HCT116 (cell line): ENCODE measurements around the gene GRIA1. TPM values are rescaled to one million over a fixed set of nuclear protein-coding genes. Genes with fewer than 3 reads are reported as not detected.

Experiments
- ATAC-seq: fragments of 200-7000 bp; cut with Tn5 transposase; 2 replicates; pipeline ENCODE4 v1.9.1; 2020; ENCODE audit warnings: mild to moderate bottlenecking, moderate library complexity
- BruUV-seq: library from RNA; stranded (reverse); fragments of 400-500 nt; replicated peaks from 2 replicates; lab custom pipeline; 2021; lab: Mats Ljungman, UMichigan
- CTCF ChIA-PET: fragments of 300-600 bp; sonication (Branson Sonifier 250); formaldehyde crosslinking; loops from one replicate; lab custom pipeline; 2021; ENCODE audit warnings: antibody characterized with exemption; lab: Charles Lee
- POLR2A ChIA-PET: fragments of 300-600, 350-600 bp; sonication (Branson Sonifier 250); formaldehyde crosslinking; loops from one replicate; lab custom pipeline; 2021; ENCODE audit warnings: antibody characterized with exemption; lab: Charles Lee
- RAD21 ChIA-PET, 2 experiments: fragments of 300-600 bp; sonication (Branson Sonifier 250); formaldehyde crosslinking; loops; one replicate each; lab custom pipeline; 2023; ENCODE audit warnings: low total read pairs in 2 of 2; ENCODE audit not compliant: uncharacterized antibody in 2 of 2, unreplicated experiment in 2 of 2, low non-redundant PET in 1 of 2; lab: Charles Lee
- DNase-seq: peaks from one replicate; pipeline ENCODE4 v3.0.0-alpha.2; 2010; ENCODE audit warnings: low read depth, low spot score
- H2AFZ ChIP-seq: fragments of 200-600 bp; shearing (Covaris generic), sonication (generic); 2 replicates; pipeline ENCODE4 v1.6.1; 2017; ENCODE audit warnings: low read depth, mixed run types, mixed read lengths, antibody characterized with exemption, low read length; ENCODE audit not compliant: poor library complexity, severe bottlenecking
- H3K27ac ChIP-seq: 2 replicates; pipeline ENCODE4 v1.5.1; 2012; ENCODE audit warnings: low read depth, low read length
- H3K27me3 ChIP-seq: fragments of 200-600 bp; sonication (generic); 2 replicates; pipeline ENCODE4 v1.6.1; 2016; ENCODE audit warnings: mixed run types, low read length, mixed read lengths; ENCODE audit not compliant: insufficient read depth
- H3K36me3 ChIP-seq, 2 experiments: fragments of 200-500 bp in 1 of 2; fragments of 200-600 bp in 1 of 2; sonication (Bioruptor generic) in 1 of 2; sonication (generic) in 1 of 2; 2 replicates each; pipeline versions ENCODE4 v1.5.1 to v1.6.1; 2014 to 2016; ENCODE audit warnings: low read length in 2 of 2, inconsistent platforms in 1 of 2, mixed read lengths in 1 of 2, mixed run types in 1 of 2; ENCODE audit not compliant: insufficient read depth in 2 of 2, control insufficient read depth in 1 of 2
- H3K4me1 ChIP-seq, 2 experiments: fragments of 200-600 bp in 1 of 2; sonication (generic) in 1 of 2; 2 replicates each; pipeline versions ENCODE4 v1.5.1 to v1.6.1; 2012 to 2017; ENCODE audit warnings: low read length in 2 of 2, inconsistent platforms in 1 of 2, mild to moderate bottlenecking in 1 of 2, mixed read lengths in 1 of 2, mixed run types in 1 of 2, moderate library complexity in 1 of 2; ENCODE audit not compliant: insufficient read depth in 2 of 2, control insufficient read depth in 1 of 2
- H3K4me2 ChIP-seq: fragments of 200-600 bp; sonication (generic); 2 replicates; pipeline ENCODE4 v1.6.1; 2017; ENCODE audit warnings: mixed run types, low read length, mixed read lengths
- H3K4me3 ChIP-seq, 2 experiments: fragments of 200-600 bp in 1 of 2; sonication (generic) in 1 of 2; replicated peaks in 1 of 2; 2 replicates each; pipeline ENCODE4 v1.5.1; 2011 to 2016; ENCODE audit warnings: low read length in 2 of 2, control low read depth in 1 of 2, low read depth in 1 of 2, mild to moderate bottlenecking in 1 of 2, mixed read lengths in 1 of 2, mixed run types in 1 of 2
- H3K79me2 ChIP-seq: fragments of 200-600 bp; sonication (generic); 2 replicates; pipeline ENCODE4 v1.6.1; 2017; ENCODE audit warnings: mild to moderate bottlenecking, mixed run types, low read length, moderate library complexity, mixed read lengths; ENCODE audit not compliant: insufficient read depth
- H3K9ac ChIP-seq: fragments of 200-600 bp; sonication (generic); 2 replicates; pipeline ENCODE4 v1.6.1; 2016; ENCODE audit warnings: low read length, mixed read lengths
- H3K9me2 ChIP-seq: fragments of 200-600 bp; sonication (generic), shearing (Covaris generic); 2 replicates; pipeline ENCODE4 v1.6.1; 2017; ENCODE audit warnings: mixed run types, mild to moderate bottlenecking, moderate library complexity; ENCODE audit not compliant: insufficient read depth
- H3K9me3 ChIP-seq, 2 experiments: fragments of 200-500 bp in 1 of 2; fragments of 200-600 bp in 1 of 2; sonication (Bioruptor generic) in 1 of 2; sonication (generic) in 1 of 2; 2 replicates each; pipeline ENCODE4 v1.6.1; 2014 to 2017; ENCODE audit warnings: low read length in 2 of 2, mixed read lengths in 2 of 2, inconsistent platforms in 1 of 2, low read depth in 1 of 2, mild to moderate bottlenecking in 1 of 2, mixed run types in 1 of 2, moderate library complexity in 1 of 2; ENCODE audit not compliant: control insufficient read depth in 1 of 2, insufficient read depth in 1 of 2
- H4K20me1 ChIP-seq: fragments of 200-600 bp; sonication (generic), shearing (Covaris generic); 2 replicates; pipeline ENCODE4 v1.6.1; 2017; ENCODE audit warnings: mixed run types, mild to moderate bottlenecking, moderate library complexity; ENCODE audit not compliant: insufficient read depth
- ELF1 ChIP-seq: IDR thresholded peaks from 2 replicates; pipeline ENCODE4 v1.6.1; 2012; ENCODE audit warnings: low read depth, borderline replicate concordance
- EZH2 ChIP-seq: fragments of 200-600 bp; sonication (generic); IDR thresholded peaks from 2 replicates; pipeline ENCODE4 v1.6.1; 2017; ENCODE audit warnings: antibody characterized with exemption, mixed run types
- FOSL1 ChIP-seq: IDR thresholded peaks from 2 replicates; pipeline ENCODE4 v1.6.1; 2012; ENCODE audit warnings: low read depth
- JUND ChIP-seq: IDR thresholded peaks from 2 replicates; pipeline ENCODE4 v1.6.1; 2012
- POLR2AphosphoS5 ChIP-seq: IDR thresholded peaks from 2 replicates; pipeline ENCODE4 v1.6.1; 2011; ENCODE audit warnings: mild to moderate bottlenecking, low read depth, low read length, moderate library complexity
- SIN3A ChIP-seq: IDR thresholded peaks from 2 replicates; pipeline ENCODE4 v1.6.1; 2012; ENCODE audit warnings: low read depth
- SP1 ChIP-seq: IDR thresholded peaks from 2 replicates; pipeline ENCODE4 v1.6.1; 2012; ENCODE audit warnings: low read depth
- SRF ChIP-seq: IDR thresholded peaks from 2 replicates; pipeline ENCODE4 v1.6.1; 2012; ENCODE audit warnings: low read depth
- TCF7L2 ChIP-seq: IDR thresholded peaks from 2 replicates; pipeline ENCODE4 v1.7.0; 2011; ENCODE audit warnings: borderline replicate concordance, inconsistent platforms; ENCODE audit not compliant: insufficient read depth, insufficient read length; ENCODE audit errors: extremely low read depth
- YY1 ChIP-seq: IDR thresholded peaks from 2 replicates; pipeline ENCODE4 v1.6.1; 2011; ENCODE audit warnings: low read length, low read depth, moderate library complexity, mild to moderate bottlenecking; ENCODE audit not compliant: insufficient replicate concordance; ENCODE audit errors: extremely low read depth
- ZFX ChIP-seq: fragments of 450-650 bp; IDR thresholded peaks from 2 replicates; pipeline ENCODE4 v1.6.1; 2017
- ZNF274 ChIP-seq: fragments of 200-500 bp; sonication (Bioruptor generic); IDR thresholded peaks from 2 replicates; pipeline ENCODE4 v1.6.1; 2014; ENCODE audit warnings: mild to moderate bottlenecking, low read depth, low read length, inconsistent platforms
- intact Hi-C: fragments of 100-400 bp; cut with micrococcal nuclease; formaldehyde crosslinking; loops from 2 replicates; pipeline ENCODE4 v1.10.0; 2022
- total RNA-seq: library from RNA; stranded (reverse); gene quantifications from one replicate; pipeline ENCODE4 v1.2.1, GENCODE V29; 2021; ENCODE audit not compliant: unreplicated experiment
- TF ChIP-seq, protein P1 (sequence below): IDR thresholded peaks from 2 replicates; pipeline ENCODE4 v1.6.1; 2012
- TF ChIP-seq, protein P2 (sequence below), 3 experiments: fragments of 200-600 bp in 1 of 3; sonication (generic) in 1 of 3; IDR thresholded peaks in 2 of 3; conservative IDR thresholded peaks in 1 of 3; 2 replicates each; pipeline ENCODE4 v1.5.1; 2012 to 2017; ENCODE audit warnings: low read depth in 2 of 3, low read length in 2 of 3, antibody characterized with exemption in 1 of 3, borderline replicate concordance in 1 of 3, control low read depth in 1 of 3, mild to moderate bottlenecking in 1 of 3, mixed read lengths in 1 of 3, mixed run types in 1 of 3, moderate library complexity in 1 of 3; ENCODE audit not compliant: insufficient read depth in 1 of 3
- TF ChIP-seq, protein P3 (sequence below): IDR thresholded peaks from 2 replicates; pipeline ENCODE4 v1.6.1; 2011; ENCODE audit warnings: mild to moderate bottlenecking, low read length, moderate library complexity; ENCODE audit not compliant: insufficient replicate concordance; ENCODE audit errors: extremely low read depth

The GRIA1 gene
- total RNA-seq, 1 experiment from 2014 or later = not detected

DNA sequence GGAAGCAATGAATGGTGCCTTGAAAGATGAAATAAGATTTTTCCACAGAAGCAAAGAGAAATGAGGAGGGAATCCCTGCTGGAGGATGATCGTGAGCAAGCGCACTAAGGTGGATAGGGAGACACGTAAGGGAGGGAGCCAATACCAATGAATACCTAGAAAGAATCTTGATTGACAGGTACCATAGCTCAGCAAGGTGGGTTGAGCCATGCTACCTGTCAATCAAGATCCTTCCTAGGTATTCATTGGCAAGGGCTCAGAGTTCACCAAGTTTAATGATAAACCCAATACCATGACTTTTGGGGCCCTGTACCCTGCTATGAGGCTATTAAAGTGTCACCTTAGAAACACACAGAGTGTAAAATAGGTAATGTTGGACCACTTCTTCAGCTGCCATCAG, 226.8 kb downstream of the GRIA1 start:
- Histone ChIP-seq H3K27me3 (peaks cover 6% of the 10 kb centered on the region; the same call in 1 of the 2 replicates), H3K9me2 (no peaks in the 10 kb centered on the region), H3K36me3 (no peaks in the 10 kb centered on the region), H3K9ac (no peak overlapping the region), H3K4me2 (no peak overlapping the region), H2AFZ (no peak overlapping the region), H3K27ac (no peak overlapping the region), H3K4me1 (no peaks in the 10 kb centered on the region), H3K4me3 (no peak overlapping the region), H3K79me2 (no peaks in the 10 kb centered on the region), H3K9me3 (no peaks in the 10 kb centered on the region), H4K20me1 (no peaks in the 10 kb centered on the region)
- ATAC-seq = no peak
- intact Hi-C loops = no loop called here
- TF ChIP-seq SRF (no peak), ZNF274 (no peak), YY1 (no peak), ELF1 (no peak), POLR2AphosphoS5 (no peak), SP1 (no peak), SIN3A (no peak), TCF7L2 (no peak), EZH2 (no peak), ZFX (no peak), JUND (no peak), FOSL1 (no peak)
- TF ChIP-seq, protein P1, sequence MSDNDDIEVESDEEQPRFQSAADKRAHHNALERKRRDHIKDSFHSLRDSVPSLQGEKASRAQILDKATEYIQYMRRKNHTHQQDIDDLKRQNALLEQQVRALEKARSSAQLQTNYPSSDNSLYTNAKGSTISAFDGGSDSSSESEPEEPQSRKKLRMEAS = no peak
- TF ChIP-seq, protein P2, sequence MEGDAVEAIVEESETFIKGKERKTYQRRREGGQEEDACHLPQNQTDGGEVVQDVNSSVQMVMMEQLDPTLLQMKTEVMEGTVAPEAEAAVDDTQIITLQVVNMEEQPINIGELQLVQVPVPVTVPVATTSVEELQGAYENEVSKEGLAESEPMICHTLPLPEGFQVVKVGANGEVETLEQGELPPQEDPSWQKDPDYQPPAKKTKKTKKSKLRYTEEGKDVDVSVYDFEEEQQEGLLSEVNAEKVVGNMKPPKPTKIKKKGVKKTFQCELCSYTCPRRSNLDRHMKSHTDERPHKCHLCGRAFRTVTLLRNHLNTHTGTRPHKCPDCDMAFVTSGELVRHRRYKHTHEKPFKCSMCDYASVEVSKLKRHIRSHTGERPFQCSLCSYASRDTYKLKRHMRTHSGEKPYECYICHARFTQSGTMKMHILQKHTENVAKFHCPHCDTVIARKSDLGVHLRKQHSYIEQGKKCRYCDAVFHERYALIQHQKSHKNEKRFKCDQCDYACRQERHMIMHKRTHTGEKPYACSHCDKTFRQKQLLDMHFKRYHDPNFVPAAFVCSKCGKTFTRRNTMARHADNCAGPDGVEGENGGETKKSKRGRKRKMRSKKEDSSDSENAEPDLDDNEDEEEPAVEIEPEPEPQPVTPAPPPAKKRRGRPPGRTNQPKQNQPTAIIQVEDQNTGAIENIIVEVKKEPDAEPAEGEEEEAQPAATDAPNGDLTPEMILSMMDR (IDR thresholded peaks at IDR 0.05 in 2 of 3, conservative IDR thresholded peaks at IDR 0.05 in 1 of 3; ENCODE audit: borderline replicate concordance in 1 of 3, insufficient read depth in 1 of 3, low read depth in 2 of 3, low read length in 2 of 3) = no peak
- TF ChIP-seq, protein P3, sequence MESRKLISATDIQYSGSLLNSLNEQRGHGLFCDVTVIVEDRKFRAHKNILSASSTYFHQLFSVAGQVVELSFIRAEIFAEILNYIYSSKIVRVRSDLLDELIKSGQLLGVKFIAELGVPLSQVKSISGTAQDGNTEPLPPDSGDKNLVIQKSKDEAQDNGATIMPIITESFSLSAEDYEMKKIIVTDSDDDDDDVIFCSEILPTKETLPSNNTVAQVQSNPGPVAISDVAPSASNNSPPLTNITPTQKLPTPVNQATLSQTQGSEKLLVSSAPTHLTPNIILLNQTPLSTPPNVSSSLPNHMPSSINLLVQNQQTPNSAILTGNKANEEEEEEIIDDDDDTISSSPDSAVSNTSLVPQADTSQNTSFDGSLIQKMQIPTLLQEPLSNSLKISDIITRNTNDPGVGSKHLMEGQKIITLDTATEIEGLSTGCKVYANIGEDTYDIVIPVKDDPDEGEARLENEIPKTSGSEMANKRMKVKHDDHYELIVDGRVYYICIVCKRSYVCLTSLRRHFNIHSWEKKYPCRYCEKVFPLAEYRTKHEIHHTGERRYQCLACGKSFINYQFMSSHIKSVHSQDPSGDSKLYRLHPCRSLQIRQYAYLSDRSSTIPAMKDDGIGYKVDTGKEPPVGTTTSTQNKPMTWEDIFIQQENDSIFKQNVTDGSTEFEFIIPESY = no peak
- ChIA-PET CTCF (no interaction called here), POLR2A (no interaction called here), RAD21 (no interaction called here)
- no peak for DNase-seq
- BruUV-seq = no TSS peak
